Stimulated activated CD8-positive, alpha-beta memory T cell treated with anti-CD3 and anti-CD28 coated beads, Interleukin-7, amount 100 ng/mL, for 48 hours (primary cell): ENCODE data around the gene UXT.
A peak's percentile ranks its signal among the peaks of the same experiment; 100 is the strongest.
"Not testable (repeated sequence)": the region's sequence is repeated elsewhere in the genome, so short reads cannot be mapped to it uniquely, and the experiment has no call there.

Experiments
- DNase-seq, 2 donors: peaks; one replicate each; pipeline ENCODE4 v3.0.0-alpha.2; 2020; ENCODE audit warnings: low read depth in 1 of 2; ENCODE audit errors: extremely low read depth in 1 of 2

Gene UXT, protein sequence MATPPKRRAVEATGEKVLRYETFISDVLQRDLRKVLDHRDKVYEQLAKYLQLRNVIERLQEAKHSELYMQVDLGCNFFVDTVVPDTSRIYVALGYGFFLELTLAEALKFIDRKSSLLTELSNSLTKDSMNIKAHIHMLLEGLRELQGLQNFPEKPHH

DNA sequence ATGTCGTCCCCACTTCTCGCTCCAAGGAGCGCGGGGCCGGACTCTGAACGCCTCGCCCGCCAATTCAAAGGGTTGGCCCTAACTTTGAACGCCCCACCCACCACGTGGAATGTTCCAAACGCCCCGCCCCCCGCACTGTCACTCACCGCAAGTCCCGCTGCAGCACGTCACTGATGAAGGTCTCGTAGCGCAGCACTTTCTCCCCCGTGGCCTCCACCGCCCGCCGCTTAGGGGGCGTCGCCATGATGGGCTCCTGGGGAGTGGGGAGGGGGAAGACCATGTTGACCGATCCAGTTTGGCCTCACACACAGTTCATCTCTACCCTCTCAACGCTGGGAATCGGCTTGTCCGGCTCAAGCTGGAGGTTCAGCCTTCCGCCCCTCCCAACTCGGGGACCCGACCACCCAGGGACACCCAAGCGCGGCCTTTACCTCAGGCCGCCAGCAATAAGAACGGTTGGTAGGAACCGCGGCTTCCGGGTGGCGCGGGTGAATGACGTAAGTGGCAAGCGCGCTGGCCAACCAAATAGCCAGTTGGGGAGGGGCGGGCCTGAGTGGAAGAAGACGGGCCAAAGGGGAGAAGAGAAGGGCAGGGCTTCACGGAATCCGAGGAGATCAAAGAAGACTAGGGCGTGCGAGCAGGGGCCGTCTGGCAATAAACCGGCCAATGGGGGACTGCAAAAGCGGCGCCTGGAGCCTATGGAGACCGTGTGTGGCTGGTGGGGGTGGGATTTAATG, at the start of gene UXT:
Gene UXT (minus strand): TSS at position 497 of the 737 bp plus-strand sequence. CDS start 253 bp downstream, at position 244.
- DNase-seq, result peak; percentile 80 to 91

DNA sequence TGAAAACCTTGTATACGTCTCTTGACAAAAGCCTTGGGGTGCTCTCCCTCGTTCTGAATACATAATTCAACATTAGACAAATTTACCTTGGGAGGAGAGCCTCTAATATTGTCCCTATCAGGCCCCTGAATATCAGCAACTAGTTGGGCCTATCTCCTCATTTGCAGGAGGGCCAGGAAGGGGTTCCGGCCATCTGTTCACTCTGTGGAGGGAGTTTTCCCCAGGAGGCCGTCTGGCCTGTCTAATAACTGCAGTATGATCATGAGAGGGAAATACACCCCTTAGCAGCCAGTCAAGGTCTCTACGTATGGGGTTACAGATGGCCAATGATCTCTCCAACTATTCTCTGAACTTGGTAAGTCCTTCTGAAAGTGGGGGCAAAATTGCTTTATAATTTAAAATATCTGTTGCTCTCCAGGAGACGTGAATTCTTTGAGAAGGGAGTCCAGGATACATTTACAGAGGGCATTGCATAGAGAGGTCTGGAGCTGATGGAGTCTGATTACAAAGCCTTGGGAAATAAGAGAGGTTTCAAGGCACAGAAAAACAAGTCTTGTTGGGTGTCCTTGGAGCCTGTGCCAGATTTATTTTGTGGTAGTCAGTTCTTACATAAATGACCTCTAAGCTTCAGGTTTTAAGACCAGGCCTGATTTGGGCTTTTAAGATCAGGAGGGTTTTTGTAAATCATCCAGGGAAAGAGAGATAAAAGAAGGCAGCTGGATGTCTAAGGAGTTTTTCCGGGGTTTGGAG, 48.2 kb upstream of the UXT start:
- no peak for DNase-seq

DNA sequence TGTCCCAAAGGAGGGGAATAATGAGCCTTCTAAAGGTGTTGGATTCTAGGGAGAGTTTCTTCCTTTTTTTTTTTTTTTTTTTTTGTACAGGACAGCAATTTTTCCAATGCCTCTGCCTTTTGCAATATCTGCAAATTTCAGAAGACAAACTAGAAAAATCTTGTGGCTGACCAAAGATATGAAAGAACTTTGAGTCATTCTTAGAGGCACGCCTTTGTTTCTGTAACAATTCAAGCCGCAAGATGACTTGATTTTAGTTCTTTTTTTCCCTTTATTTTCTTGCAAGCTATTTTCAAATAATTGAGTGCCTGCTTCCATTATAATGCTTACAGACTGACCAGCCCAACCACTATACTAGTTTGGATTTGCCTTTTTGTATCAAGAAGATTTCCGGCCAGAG, 47.6 kb upstream of the UXT start:
- DNase-seq, result no peak

DNA sequence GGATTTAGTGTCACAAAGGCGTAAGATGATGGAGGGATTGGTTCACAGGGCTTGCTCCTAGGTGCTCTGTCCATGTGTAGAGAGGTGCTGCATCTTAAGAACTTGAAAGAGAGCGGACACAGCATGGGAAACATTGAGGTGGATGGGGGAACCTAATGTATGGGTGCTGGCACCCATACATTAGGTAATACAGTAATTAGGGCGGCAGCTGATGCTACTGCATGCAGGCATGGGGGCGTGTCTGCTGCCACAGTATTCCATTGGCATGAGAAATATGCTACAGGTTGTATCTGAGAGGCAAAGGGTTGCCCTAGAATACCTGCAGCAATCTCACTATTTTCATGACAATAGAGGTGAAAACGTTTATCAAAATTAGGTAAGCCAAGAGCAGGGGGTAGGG, 45.8 kb upstream of the UXT start:
- no peak for DNase-seq

DNA sequence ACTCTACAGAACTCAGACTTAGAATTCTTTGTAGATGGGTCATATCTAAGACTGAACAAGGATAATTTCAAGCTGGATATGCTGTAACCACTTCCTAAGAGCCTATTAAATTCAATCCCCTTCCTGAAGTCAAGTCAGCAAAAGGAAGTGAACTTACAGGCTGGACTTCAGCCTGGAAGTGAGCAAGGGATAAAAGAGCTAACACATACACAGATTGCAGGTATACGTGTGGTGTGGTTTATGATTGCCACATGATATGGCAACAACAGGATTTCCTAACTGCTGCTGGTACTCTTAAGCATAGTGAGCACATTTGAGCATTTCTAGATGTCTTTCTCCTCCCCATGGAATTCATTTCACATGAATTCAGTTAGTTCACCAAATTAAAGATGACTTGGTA, 38.2 kb upstream of the UXT start:
- DNase-seq, result no peak

DNA sequence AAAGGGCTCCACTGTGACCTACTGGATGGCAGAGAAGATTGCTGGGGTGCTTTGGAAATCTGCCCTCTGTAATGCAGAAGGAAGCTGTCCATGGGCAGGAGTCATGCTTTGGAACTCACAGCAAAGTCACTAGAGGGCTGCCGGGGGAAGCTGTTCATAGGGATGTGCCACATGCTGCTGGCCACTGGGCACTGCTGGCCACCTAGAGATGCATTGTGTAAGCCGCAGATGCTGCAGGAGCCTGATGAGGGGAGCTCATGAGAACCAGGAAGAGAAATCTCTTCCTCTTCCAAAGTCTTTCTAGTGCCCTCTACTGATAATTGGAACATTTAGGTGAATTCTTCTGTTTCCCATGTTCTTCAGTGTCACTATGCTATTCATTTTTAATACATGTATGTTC, 31.2 kb upstream of the UXT start:
- DNase-seq, result no peak

DNA sequence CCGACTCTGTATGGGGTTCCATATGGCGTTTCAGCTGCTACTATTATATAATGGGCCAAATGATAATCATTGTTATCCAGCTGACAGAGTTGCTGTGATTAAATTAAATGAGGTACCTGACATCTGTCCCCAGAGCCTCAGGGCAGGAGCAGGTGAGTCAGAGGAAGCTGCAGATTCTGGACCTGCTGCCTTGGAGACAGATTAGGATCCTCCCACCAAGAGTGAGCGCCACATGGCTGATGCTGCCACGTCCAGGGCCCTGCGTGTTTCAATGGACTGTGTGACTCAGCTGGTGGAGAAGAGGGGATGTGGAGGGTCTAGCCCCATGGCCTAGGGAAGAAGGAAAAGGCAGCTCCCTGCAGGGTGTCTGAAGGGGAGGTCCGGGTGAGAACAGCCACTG, 28.3 kb upstream of the UXT start:
- DNase-seq, result no peak

DNA sequence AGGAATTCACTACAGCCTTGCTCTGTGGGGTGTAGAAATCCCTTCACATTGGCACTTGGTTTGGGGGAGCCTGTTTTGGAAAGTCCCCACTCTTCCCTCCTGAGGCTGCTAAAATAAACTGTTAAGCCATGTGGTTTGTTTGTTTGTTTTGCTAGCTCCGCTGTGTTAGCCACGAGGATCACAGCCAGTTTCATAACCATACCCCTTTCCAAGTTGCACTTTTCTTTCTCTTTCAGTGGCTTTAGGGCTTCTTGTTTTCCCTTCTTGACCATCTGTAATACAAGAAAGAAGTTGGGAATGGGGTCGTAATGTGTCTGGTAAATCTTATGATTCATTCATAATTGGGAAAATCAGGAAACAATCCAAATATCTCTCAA, 24.8 kb upstream of the UXT start:
- DNase-seq, result no peak

DNA sequence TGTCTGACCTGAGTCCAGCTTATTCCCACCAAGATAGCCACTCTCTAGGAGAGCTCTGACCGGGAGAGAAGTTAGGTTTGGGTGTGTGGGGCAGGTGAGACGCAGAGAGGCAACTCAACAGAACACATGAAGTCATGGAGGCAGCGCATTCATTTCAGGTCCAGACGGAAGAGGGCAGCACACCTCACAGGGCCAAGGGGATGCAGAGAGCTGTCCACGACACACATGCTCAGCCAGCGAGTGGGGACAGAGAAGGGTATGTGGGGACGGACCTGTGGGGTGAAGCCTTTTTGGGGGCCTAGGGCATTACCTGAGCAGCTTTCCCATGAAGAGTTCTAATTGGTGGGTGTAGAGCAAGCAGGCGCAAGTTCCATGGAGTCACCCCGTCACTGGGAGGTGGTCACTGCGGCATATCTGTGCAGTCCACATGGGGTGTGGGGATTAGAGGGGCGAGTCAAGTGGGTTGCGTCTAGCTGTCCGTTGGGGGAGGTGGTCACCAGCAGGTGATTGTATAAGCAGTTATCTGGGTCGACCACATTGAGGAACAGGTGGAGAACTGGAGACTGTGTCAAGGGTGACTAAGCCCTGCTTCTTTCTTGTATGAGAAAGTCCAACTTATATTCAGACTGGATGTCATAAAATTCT, 24.3 kb upstream of the UXT start:
- no peak for DNase-seq

DNA sequence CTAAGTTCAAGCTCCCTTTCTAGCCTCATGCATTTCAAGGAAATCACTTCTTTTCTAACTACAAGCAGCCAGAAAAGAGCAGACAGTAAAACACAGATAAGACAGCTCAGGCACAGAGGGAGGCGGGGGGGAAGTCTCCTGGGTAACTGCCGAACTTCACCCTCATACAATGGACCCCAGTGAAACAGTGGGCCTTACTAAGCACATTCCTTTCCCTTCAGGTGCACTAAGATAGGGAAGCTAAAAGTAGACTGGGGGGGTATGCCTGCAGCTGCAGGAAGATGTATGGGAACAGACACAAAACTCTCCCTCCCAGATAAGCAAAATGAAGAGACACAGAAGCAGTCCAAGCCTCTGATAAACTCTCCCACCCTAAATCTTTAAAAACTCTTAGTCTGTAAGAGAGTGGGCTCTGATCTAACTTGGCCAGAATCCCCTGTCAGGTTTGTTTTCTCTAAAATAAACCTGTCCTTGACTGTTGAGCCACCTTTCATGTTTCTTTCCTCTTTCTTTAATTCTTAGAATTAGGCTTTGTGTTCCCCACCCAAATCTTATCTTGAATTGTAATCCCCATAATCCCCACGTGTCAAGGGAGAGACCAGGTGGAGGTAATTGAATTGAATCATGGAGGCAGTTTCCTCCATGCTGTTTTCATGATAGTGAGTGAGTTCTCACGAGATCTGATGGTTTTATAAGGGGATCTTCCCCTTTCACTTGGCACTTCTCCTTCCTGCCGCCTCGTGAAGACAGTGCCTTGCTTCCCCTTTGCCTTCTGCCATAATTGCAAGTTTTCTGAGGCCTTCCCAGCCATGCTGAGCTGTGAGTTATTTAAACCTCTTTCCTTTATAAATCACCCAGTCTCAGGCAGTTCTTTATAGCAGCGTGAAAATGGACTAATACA, 17.2 kb upstream of the UXT start:
- DNase-seq, result not testable (repeated sequence)

DNA sequence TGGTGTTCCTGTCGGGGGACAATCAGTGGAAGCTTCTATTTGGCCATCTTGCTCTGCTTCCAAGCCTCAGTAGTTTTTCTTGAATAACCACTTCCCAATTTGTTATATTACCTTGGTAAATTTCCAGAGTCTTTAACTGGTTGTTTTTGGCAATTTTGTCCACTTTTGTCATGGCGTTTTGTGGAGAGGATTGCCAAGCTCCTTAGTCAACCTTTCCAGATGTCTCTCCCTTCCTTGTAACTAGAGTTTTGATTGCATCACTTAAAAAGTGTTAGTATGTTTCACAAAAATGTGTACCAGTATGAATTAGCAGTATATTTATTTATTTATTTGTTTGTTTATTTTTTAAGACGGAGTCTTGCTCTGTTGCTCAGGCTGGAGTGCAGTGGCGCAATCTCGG, 15.8 kb upstream of the UXT start:
- DNase-seq, result no peak

DNA sequence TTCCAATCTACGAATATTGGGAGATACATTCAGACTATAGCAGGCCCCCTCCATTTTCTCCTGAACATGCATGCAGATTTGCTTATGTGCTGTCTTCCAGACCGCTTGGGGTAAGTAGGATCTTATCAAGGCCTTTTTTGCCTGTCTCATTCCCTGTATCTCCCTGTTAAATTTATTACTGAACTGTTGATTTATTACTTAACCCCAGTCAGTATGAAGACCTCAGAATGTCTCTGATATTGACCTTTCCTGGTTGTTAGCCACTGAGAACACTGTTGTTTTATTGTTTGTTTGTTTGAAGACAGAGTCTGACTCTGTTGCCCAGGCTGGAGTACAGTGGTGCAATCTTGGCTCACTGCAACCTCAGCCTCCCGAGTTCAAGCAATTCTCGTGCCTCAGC, 6.8 kb upstream of the UXT start:
- not testable (repeated sequence) for DNase-seq

DNA sequence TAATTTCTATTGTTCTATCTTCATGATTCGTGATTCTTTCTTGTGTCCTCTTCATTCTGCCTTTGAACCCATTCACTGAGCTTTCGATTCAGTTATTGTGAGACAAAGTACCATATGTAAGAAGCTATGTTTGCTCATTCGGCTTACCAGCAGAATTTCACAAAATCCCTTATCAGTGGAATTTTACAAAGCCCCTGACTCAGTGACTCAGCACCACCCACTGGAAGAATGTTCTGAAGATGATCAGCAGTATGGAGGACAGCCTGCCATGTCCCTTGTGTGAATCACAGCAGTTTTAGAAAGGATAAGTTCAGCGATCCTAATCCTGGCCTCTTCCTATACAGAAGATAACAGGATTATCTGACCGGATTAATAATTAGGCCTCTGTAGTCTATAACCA, 5.8 kb upstream of the UXT start:
- DNase-seq, result no peak

DNA sequence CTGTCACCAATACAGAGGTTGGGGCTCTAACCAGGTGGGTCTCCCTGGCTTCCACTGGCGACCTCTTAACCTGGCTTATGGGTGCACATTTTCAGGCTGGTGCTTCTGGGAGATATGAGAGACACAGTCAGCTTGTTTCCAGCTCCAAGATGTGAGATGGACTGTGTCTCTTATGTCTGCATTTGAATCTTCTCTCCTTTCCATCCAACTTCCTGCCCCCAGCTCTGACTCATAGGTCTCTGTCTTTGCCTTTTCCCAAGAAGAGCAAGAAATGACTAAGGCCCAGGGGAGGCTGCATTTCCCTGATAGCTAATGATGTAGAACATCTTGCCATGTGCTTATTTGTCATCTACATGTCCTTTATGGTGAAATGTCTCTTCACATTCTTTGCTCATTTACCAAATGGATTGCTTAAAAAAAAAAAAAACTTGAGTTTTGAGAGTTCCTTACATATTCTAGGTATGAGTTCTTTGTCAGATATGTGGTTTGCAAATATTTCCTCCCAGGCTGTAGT, 3.2 kb upstream of the UXT start:
- peak in 1 of 2 donors; percentile 57 for DNase-seq

DNA sequence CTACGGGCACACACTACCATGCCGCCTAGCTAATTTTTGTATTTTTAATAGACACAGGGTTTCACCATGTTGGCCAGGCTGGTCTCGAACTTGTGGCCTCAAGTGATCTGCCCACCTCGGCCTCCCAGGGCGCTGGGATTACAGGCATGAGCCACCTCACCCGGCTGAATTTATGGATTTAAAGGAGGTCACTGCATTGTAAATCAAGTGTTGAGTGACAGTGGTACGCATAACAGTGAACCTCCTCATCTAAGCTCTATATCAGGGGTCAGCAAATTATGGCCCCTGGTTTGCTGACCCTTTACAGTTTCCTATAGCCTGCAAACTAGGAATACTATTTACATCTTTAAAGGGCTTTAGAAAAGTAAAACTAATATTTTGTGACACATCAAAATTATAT, 2.6 kb upstream of the UXT start:
- DNase-seq, result no peak

DNA sequence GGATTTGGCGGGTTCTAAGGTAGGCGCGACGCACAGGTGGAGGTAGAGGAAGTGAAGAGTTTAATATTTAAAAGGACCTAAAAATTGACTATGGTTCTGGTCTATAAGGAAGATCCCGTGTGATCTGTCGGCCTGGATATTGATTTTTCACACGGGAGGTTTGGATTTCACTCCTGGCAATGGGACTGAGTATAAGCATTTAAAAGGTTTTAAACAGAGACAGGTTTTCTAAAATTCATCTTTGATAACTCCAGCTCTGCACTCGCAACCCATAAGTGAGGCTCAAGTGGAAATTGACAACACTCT, 394 bp upstream of the UXT start:
- no peak for DNase-seq

DNA sequence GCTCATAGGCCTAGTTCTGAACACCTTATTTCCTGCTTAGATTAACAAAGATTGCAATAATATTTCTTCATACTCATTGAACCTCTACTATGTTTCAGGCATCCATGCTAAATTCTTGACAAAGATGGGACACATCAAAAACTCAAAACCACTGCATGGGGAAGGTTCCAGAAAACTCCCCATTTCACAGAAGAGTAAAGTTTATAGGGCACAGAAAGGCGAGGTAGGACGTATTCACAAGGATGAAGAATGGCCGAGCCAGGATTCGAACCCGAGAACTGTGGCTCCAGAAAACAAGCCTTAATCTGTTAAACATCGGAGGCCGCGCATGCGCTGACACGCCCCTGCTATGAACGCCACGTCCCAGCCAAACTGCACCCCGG, 688 bp downstream of the UXT start:
- no peak for DNase-seq

DNA sequence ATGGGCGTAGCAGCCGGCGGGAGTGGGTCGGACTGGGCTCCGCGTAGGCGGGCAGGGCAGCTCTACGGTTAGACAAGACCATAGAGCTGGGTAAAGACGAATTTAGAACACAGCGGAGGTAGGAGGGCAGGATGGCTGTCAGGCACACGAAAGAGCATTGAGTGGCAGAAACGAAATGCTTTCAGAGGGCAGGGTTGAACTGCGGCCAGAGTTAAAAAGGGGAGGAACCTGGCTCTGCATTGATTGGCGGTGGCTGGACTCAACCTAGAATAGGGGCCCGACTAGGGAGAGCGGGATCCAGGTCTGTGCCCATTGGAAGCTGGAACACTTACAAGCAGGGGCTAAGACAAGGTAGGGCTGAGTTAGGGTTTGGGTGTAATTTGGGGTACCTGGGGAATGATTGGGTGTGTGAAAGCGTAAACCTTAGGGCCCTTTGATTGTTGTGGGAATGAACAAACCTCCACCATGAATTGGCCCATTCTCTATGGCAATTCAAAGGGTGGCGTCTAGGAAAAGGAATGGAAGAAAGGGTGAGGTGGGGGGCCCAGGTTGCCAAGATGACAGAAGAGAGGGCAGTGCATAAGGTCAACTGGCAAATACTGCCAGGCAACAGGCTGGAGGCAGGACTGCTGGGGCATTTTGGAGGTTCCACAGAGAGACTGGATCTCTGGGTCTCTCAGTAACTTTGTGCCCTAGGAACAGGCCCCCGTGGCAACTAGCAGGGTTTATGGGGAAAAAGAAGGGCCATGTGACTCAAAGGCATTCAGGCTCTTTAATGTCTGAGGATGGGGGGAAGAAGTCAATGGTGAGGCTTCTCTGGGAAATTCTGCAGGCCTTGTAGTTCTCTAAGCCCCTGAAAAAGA, 7.7 kb downstream of the UXT start:
- DNase-seq, result no peak

DNA sequence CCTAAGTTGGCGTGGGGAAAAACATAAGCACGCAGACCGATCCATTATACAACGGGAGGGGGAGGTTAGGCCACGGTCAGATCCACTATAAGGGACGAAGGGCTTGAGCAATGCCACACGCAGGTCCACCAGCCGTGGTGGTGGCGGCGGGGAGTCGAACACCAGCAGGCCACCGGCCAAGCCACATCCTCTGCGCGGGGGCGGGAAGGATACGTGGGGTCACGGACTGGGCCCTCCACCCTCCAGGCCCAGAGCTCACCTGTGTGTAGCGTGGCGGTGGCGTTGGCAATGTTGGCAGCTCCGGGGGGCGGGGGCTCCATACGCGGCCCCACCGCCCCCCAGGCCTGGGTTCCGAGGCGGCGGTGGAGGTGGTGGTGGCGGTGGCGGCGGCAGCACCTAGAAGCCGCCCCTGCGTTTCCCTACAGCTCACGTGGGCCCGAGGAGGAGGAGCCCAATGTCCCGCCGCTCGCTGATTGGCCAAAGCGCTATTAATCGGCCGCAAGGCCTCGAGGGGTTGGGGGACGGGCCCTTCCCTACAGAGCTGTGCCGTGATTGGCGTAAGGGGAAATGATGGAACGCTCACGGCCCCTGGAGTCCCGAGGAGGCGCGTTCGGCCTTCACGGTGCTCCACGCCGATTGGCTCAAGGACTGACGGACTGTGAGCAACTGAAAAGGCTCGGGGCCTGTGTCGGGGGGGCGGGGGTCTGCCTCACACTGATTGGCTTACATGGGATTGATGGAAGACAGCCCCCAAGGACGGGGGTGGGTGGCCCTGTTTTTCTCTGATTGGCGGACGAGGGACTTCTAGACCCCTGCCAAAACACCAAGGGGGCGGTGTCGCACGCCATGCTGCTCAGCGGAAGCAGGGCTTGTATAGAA, 8.6 kb downstream of the UXT start, which contains the start of gene ELK1:
Gene ELK1 (minus strand): TSS at position 400 of the 879 bp plus-strand sequence. CDS start 9,122 bp downstream, outside the sequence.
- DNase-seq, result peak; percentile 73 to 87
